Astrocyte of the cerebellum (primary cell): ENCODE results near the gene MEI1.

ENCODE experiments used
- DNase-seq: peaks from one replicate; pipeline ENCODE4 v3.0.0-alpha.2; 2011; ENCODE audit warnings: low read depth
- H3K4me3 ChIP-seq: 2 replicates; pipeline ENCODE4 v1.5.1; 2011; ENCODE audit warnings: mild to moderate bottlenecking, low read depth, low read length, moderate library complexity
- in situ Hi-C: cut with HindIII; loops from 2 replicates; pipeline ENCODE4 v1.10.0; 2017; ENCODE audit warnings: low sequenced_read_pairs
- TF ChIP-seq, protein P1 (sequence below): IDR thresholded peaks from 2 replicates; pipeline ENCODE4 v1.5.1; 2012; ENCODE audit warnings: low read length, low read depth, moderate library complexity, mild to moderate bottlenecking; ENCODE audit errors: missing control alignments

The MEI1 gene

DNA sequence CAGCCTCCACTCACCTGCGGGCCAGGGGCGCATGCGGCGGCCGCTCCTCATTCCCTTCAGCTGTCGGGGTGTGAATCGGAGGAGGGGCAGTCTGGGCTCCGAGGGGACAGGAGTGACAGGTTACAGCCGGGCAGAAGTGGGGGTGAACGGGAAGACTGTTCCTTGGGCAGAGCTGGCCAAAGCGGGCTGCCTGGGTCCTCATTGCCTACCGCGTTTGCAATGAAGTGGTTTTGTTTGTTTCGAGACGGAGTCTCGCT, 733 bp downstream of the MEI1 start:
- TF ChIP-seq, protein P1, sequence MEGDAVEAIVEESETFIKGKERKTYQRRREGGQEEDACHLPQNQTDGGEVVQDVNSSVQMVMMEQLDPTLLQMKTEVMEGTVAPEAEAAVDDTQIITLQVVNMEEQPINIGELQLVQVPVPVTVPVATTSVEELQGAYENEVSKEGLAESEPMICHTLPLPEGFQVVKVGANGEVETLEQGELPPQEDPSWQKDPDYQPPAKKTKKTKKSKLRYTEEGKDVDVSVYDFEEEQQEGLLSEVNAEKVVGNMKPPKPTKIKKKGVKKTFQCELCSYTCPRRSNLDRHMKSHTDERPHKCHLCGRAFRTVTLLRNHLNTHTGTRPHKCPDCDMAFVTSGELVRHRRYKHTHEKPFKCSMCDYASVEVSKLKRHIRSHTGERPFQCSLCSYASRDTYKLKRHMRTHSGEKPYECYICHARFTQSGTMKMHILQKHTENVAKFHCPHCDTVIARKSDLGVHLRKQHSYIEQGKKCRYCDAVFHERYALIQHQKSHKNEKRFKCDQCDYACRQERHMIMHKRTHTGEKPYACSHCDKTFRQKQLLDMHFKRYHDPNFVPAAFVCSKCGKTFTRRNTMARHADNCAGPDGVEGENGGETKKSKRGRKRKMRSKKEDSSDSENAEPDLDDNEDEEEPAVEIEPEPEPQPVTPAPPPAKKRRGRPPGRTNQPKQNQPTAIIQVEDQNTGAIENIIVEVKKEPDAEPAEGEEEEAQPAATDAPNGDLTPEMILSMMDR, result no peak
- no peak overlapping the region for H3K4me3 ChIP-seq
- in situ Hi-C loops, result no loop called here
- no peak for DNase-seq

DNA sequence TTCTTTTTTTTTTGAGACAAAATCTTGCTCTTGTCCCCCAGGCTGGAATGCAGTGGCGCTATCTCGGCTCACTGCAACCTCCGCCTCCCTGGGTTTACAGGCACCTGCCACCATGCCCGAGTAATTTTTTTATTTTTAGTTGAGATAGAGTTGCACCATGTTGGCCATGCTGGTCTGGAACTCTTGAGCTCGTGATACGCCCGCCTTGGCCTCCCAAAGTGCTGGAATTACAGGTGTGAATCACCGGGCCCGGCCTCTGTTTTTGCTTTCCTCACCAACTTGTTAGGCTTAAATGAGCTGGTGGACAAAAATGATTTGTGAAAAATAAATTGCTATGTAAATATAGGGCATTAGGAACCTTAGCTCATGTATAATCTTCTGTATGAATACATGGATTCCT, 3.5 kb downstream of the MEI1 start:
- TF ChIP-seq, protein P1, result no peak
- in situ Hi-C loops, result no loop called here
- no peak for DNase-seq
- no peak overlapping the region for H3K4me3 ChIP-seq

DNA sequence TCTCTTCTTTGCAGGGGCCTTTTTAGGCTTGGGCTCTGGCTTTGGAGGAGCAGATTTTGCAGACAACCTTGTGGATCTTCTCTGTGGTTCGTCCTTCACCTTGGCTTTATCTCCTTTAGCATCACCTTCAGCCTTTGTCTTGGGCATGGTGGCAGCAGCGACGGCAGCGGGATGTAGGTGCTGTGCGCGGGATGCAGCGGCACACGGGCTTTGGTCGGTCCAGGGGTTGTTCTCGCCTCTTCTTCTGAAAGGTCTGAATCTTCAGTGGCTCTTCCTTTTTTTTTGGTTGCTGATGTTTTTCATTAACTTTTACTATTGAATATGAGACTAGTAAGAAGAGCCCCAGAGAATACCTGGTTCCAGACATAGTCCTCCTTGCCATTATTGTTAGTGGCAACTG, 10.0 kb downstream of the MEI1 start:
- TF ChIP-seq, protein P1, result no peak
- no peak for DNase-seq
- no peak overlapping the region for H3K4me3 ChIP-seq
- in situ Hi-C loops, result no loop called here

DNA sequence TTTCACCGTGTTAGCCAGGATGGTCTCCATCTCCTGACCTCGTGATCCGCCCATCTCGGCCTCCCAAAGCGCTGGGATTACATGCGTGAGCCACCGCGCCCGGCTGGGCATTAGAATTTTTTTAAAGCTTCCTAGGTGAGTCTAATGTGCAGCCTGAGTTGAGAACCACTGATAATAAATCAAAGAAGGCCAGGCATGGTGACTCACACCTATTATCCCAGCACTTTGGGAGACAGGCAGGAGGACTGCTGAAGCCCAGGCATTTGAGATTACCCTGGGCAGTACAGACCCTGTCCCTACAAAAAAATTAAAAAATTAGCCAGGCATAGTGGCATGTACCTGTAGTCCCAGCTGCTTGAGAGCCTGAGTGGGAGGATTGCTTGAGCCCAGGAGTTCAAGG, 13.7 kb downstream of the MEI1 start:
- TF ChIP-seq, protein P1, result no peak
- DNase-seq, result no peak
- no peak overlapping the region for H3K4me3 ChIP-seq
- in situ Hi-C loops, result no loop called here

DNA sequence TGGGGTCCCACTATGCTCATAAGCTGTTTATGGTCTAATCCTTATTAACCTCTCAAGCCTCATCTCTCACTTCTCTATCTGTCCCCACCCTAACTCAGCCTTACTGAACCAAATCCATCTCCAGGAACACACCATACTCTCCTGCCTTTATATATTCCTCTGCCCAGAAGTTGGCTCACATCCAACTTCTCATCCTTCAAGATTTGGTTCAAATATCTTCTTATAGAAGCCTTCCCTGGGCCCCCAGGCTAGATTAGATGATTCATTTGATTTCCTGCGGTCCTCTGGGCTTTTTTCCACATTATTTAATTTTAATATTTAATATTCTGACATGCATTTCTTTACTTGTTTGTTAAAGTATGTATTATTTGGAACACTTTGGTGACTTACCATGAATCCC, 23.2 kb downstream of the MEI1 start:
- no peak overlapping the region for H3K4me3 ChIP-seq
- no peak for DNase-seq
- TF ChIP-seq, protein P1, result no peak
- in situ Hi-C loops, result no loop called here

DNA sequence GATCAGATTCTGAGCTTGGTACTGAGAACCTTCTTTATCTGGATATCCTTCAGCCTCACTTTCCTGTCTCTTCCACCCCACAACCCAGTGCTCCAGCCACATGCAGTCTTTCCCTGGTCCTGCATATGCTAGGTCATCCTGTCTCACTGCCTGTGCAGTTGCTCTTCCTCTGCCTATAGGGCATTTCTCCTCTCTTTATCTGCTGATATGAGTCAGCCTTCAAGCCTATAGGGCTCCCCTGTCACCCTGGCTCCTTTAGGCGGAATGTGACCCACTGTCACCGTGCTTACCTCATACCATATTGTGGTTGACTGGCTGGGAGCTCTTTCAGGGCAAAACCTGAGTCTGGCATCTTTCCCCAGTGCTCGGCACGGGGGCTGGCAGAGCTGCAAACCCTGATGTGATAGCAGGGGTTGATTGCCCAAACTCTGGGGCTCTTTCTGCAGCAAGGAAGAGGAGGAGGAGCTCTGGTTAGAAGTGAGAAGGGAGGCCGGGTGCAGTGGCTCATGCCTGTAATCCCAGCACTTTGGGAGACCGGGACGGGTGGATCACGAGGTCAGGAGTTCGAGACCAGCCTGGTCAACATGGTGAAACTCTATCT, 26.3 kb downstream of the MEI1 start:
- in situ Hi-C loops, result no loop called here
- H3K4me3 ChIP-seq, result no peak overlapping the region
- TF ChIP-seq, protein P1, result no peak
- no peak for DNase-seq

DNA sequence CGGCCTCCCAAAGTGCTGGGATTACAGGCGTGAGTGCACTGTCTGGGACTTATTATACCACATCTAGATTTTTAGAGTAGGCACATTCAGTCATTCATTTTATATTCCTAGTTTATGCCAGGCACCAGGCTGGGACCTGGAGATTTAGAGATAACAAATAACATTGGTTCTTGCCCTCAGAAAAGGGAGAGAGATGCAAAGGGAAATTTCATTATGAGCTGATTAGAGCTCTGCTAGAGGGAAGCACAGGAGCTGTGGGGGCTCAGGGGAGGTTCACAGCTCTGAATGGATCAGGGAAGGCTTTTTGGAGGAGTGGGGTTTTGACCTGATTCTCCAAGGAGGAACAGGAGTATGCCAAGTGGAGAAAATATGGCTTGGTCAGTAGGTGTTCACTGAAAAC, 32.3 kb downstream of the MEI1 start:
- TF ChIP-seq, protein P1, result no peak
- DNase-seq, result no peak
- in situ Hi-C loops, result no loop called here
- H3K4me3 ChIP-seq, result no peak overlapping the region
